H1 (cell line): ENCODE data around the gene HMGB1. TPM values are rescaled to one million over a fixed set of nuclear protein-coding genes. Genes with fewer than 3 reads are reported as not detected.

Experiments
- SIX5 ChIP-seq: IDR thresholded peaks from 2 replicates; pipeline ENCODE4 v1.6.1; 2011; ENCODE audit warnings: mild to moderate bottlenecking, low read depth, low read length
- polyA plus RNA-seq, 7 experiments: library from polyadenylated mRNA; depleted of rRNA in 3 of 7; stranded (reverse) in 5 of 7; unstranded in 2 of 7; fragments of >200 nt in 5 of 7; fragments of 200-250 nt in 2 of 7; gene quantifications; 1 replicate in 5 of 7; 2 replicates in 1 of 7; 4 replicates in 1 of 7; pipeline versions ENCODE4 v1.2.1 to v1.2.3, GENCODE V29; 2011 to 2013; ENCODE audit warnings: missing spikeins in 2 of 7, mixed read lengths in 2 of 7
- total RNA-seq: library from RNA; stranded (reverse); fragmentation: NEBNext Ultra II Directional; extraction: Animal tissue kit (Norgen Biotek cat#: 25700); gene quantifications from 2 replicates; pipeline ENCODE4 v1.2.1, GENCODE V29; 2021

HMGB1 gene
- total and polyA plus RNA-seq, 2 of the 8 experiments (the other 6 are each of a cell fraction or from before 2014, with no cell fraction given), result 123 to 776 TPM

GRCh38 chr13:30493658-30494381 lies 28.1 kb upstream of the HMGB1 start (continued):
- TF ChIP-seq SIX5, result no peak
